K562 (cell line): ENCODE data around the gene SP2. TPM values are rescaled to one million over a fixed set of nuclear protein-coding genes. Genes with fewer than 3 reads are reported as not detected.

Experiments used
- ATF1 ChIP-seq, 2 experiments: fragments of 450-650 bp in 1 of 2; IDR thresholded peaks; 2 replicates each; pipeline ENCODE4 v1.6.1; 2016; ENCODE audit warnings: missing compliant biosample characterization in 1 of 2, missing genetic modification characterization in 1 of 2
- CBX1 ChIP-seq: sonication (generic); IDR thresholded peaks from 2 replicates; pipeline ENCODE4 v1.6.1; 2016; ENCODE audit warnings: antibody characterized with exemption, low read depth, mild to moderate bottlenecking
- CREBBP ChIP-seq: IDR thresholded peaks from one replicate; pipeline ENCODE4 v1.6.1; 2012; ENCODE audit warnings: low read depth, mild to moderate bottlenecking, control low read depth, inconsistent platforms, low read length
- CSDE1 ChIP-seq, 2 experiments: fragments of 450-650 bp; IDR thresholded peaks; 2 replicates each; pipeline ENCODE4 v1.6.1; 2016; ENCODE audit warnings: mild to moderate bottlenecking in 1 of 2
- ERF ChIP-seq: fragments of 450-650 bp; formaldehyde crosslinking; IDR thresholded peaks from 2 replicates; pipeline ENCODE4 v1.4.0; 2020; ENCODE audit warnings: mild to moderate bottlenecking, mixed read lengths
- KAT8 ChIP-seq: fragments of 450-650 bp; IDR thresholded peaks from 2 replicates; pipeline ENCODE4 v1.6.1; 2016; ENCODE audit warnings: low read depth, mild to moderate bottlenecking
- MBD2 ChIP-seq: sonication (generic); IDR thresholded peaks from 2 replicates; pipeline ENCODE4 v1.6.1; 2016; ENCODE audit warnings: low read depth, borderline replicate concordance
- MIER1 ChIP-seq: fragments of 450-650 bp; IDR thresholded peaks from 2 replicates; pipeline ENCODE4 v1.6.1; 2016; ENCODE audit warnings: antibody characterized with exemption, mild to moderate bottlenecking, low read depth
- NFIX ChIP-seq: fragments of 250-450 bp; sonication (Bioruptor Pico); IDR thresholded peaks from 2 replicates; pipeline ENCODE4 v1.4.0; 2020; ENCODE audit warnings: low read depth, mild to moderate bottlenecking, moderate library complexity
- NR1H2 ChIP-seq: sonication (generic); formaldehyde crosslinking; IDR thresholded peaks from 2 replicates; pipeline ENCODE4 v1.4.0; 2020; ENCODE audit warnings: mild to moderate bottlenecking, missing genetic modification reagents
- PHF20 ChIP-seq: fragments of 450-650 bp; IDR thresholded peaks from 2 replicates; pipeline ENCODE4 v1.6.1; 2018; ENCODE audit not compliant: partially characterized antibody
- PHF8 ChIP-seq: fragments of 200-600 bp; sonication (generic); IDR thresholded peaks from 2 replicates; pipeline ENCODE4 v1.6.1; 2012; ENCODE audit warnings: mixed run types, mild to moderate bottlenecking, inconsistent platforms, low read length, moderate library complexity, borderline replicate concordance
- RBBP5 ChIP-seq: fragments of 200-600 bp; sonication (generic); IDR thresholded peaks from 2 replicates; pipeline ENCODE4 v1.6.1; 2012; ENCODE audit warnings: borderline replicate concordance, mild to moderate bottlenecking, low read length, control low read depth, inconsistent platforms; ENCODE audit not compliant: insufficient read depth, poor library complexity, severe bottlenecking
- SMARCB1 ChIP-seq: IDR thresholded peaks from 2 replicates; pipeline ENCODE4 v1.6.1; 2011; ENCODE audit warnings: improper control_type of control experiment, low read depth; ENCODE audit not compliant: insufficient read length
- STAG1 ChIP-seq: sonication (generic); formaldehyde crosslinking; IDR thresholded peaks from 2 replicates; pipeline ENCODE4 v1.5.0; 2020; ENCODE audit warnings: missing genetic modification reagents, borderline replicate concordance
- TGIF2 ChIP-seq: sonication (generic); formaldehyde crosslinking; IDR thresholded peaks from 2 replicates; pipeline ENCODE4 v1.8.1; 2022; ENCODE audit warnings: mild to moderate bottlenecking, missing genetic modification reagents, moderate library complexity
- polyA plus RNA-seq, 8 experiments: library from polyadenylated mRNA; depleted of rRNA in 4 of 8; stranded (reverse) in 5 of 8; unstranded in 3 of 8; fragments of >200 nt; fragmentation: Nextera tagmentation in 2 of 8; fragmentation: Illumina TruSeq in 1 of 8; extraction: Ambion mirVana in 2 of 8; extraction: Trizol in 1 of 8; gene quantifications; 2 replicates each; pipeline versions ENCODE4 v1.2.1 to v1.2.3, GENCODE V29; 2011 to 2014; ENCODE audit warnings: inconsistent platforms in 1 of 8, missing spikeins in 1 of 8
- total RNA-seq, 7 experiments: library from RNA; depleted of rRNA in 6 of 7; stranded (reverse); fragments of >200 nt in 6 of 7; fragmentation: Illumina TruSeq in 2 of 7; extraction: Trizol in 2 of 7; gene quantifications; 2 replicates each; pipeline versions ENCODE4 v1.2.1 to v1.2.3, GENCODE V29; 2011 to 2021; ENCODE audit warnings: low replicate concordance in 1 of 7
- TF ChIP-seq, protein P1 (sequence below): fragments of 150-350 bp; conservative IDR thresholded peaks from 2 replicates; pipeline ENCODE4 v1.6.1; 2014; ENCODE audit warnings: low read length
- TF ChIP-seq, protein P2 (sequence below): fragments of 250-450 bp; sonication (Bioruptor Pico); IDR thresholded peaks from 2 replicates; pipeline ENCODE4 v1.8.0; 2021; ENCODE audit warnings: mild to moderate bottlenecking, moderate library complexity
- TF ChIP-seq, protein P3 (sequence below): fragments of 450-650 bp; IDR thresholded peaks from 2 replicates; pipeline ENCODE4 v1.6.1; 2018; ENCODE audit not compliant: partially characterized antibody

Gene SP2
- total and polyA plus RNA-seq, 9 of the 15 experiments (the other 6 are each of a cell fraction or from before 2014, with no cell fraction given): 0.77 to 22.3 (median 2.3) TPM

DNA sequence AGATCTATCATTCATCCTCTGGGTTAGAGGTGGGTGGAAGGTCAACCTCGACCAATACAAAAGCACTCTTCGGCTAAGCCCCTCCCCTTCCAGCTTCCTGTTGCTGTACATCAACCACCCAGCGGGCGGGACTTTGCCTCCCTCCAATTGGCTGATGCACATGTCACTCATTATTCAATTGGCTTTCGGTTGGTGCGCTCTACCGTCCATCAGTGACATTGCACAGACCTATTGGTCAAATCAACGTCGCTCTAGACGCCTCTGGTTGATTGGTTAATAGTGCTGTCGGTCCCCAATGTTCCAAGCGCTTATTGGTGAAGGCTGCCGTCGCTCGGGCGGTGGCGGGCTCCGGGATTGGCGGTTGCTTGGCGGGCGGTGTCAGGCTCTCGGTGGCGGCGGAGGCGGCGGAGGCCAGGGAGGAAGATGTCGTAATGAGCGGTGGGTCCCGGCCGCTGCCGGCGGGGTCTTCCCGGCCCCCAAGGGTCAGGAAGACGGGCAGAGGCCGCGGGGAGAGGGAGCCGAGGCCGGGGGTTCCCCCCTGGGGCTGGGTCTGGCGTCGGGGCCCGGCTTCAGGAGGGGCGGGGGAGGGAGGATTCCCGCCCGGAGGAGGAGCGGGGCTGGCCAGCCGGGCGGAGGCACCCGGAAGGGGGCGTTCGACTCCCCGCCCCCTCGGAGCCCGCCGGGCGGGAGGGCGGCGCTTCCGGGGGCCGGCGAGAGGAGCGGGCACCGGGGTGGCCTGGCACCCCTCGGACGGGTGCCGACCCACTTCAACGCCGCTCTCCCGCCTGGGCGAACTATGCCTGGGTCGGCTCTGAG lies at the start of gene SP2 (continued):
- TF ChIP-seq, protein P1, sequence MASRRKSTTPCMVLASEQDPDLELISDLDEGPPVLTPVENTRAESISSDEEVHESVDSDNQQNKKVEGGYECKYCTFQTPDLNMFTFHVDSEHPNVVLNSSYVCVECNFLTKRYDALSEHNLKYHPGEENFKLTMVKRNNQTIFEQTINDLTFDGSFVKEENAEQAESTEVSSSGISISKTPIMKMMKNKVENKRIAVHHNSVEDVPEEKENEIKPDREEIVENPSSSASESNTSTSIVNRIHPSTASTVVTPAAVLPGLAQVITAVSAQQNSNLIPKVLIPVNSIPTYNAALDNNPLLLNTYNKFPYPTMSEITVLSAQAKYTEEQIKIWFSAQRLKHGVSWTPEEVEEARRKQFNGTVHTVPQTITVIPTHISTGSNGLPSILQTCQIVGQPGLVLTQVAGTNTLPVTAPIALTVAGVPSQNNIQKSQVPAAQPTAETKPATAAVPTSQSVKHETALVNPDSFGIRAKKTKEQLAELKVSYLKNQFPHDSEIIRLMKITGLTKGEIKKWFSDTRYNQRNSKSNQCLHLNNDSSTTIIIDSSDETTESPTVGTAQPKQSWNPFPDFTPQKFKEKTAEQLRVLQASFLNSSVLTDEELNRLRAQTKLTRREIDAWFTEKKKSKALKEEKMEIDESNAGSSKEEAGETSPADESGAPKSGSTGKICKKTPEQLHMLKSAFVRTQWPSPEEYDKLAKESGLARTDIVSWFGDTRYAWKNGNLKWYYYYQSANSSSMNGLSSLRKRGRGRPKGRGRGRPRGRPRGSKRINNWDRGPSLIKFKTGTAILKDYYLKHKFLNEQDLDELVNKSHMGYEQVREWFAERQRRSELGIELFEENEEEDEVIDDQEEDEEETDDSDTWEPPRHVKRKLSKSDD: no peak
- TF ChIP-seq ERF: no peak
- TF ChIP-seq MBD2: peak; percentile 100
- no peak for TF ChIP-seq CSDE1 (IDR thresholded peaks at IDR 0.05)
- no peak for TF ChIP-seq NFIX (CRISPR knock-in tag)
- no peak for TF ChIP-seq STAG1 (CRISPR knock-in tag)
- TF ChIP-seq CREBBP: no peak
- TF ChIP-seq CBX1: no peak
- no peak for TF ChIP-seq MIER1
- peak; percentile 60; the same call in 1 of the 2 replicates for TF ChIP-seq ATF1 (CRISPR knock-in tag; IDR thresholded peaks at IDR 0.05)
- TF ChIP-seq ATF1 (tag; IDR thresholded peaks at IDR 0.05): peak; percentile 100
- TF ChIP-seq, protein P2, sequence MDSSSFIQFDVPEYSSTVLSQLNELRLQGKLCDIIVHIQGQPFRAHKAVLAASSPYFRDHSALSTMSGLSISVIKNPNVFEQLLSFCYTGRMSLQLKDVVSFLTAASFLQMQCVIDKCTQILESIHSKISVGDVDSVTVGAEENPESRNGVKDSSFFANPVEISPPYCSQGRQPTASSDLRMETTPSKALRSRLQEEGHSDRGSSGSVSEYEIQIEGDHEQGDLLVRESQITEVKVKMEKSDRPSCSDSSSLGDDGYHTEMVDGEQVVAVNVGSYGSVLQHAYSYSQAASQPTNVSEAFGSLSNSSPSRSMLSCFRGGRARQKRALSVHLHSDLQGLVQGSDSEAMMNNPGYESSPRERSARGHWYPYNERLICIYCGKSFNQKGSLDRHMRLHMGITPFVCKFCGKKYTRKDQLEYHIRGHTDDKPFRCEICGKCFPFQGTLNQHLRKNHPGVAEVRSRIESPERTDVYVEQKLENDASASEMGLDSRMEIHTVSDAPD: no peak
- TF ChIP-seq PHF8: peak; percentile 78
- TF ChIP-seq RBBP5: peak; percentile 75
- TF ChIP-seq KAT8: no peak
- no peak for TF ChIP-seq SMARCB1
- TF ChIP-seq TGIF2: no peak
- peak; percentile 70 for TF ChIP-seq PHF20
- TF ChIP-seq, protein P3, sequence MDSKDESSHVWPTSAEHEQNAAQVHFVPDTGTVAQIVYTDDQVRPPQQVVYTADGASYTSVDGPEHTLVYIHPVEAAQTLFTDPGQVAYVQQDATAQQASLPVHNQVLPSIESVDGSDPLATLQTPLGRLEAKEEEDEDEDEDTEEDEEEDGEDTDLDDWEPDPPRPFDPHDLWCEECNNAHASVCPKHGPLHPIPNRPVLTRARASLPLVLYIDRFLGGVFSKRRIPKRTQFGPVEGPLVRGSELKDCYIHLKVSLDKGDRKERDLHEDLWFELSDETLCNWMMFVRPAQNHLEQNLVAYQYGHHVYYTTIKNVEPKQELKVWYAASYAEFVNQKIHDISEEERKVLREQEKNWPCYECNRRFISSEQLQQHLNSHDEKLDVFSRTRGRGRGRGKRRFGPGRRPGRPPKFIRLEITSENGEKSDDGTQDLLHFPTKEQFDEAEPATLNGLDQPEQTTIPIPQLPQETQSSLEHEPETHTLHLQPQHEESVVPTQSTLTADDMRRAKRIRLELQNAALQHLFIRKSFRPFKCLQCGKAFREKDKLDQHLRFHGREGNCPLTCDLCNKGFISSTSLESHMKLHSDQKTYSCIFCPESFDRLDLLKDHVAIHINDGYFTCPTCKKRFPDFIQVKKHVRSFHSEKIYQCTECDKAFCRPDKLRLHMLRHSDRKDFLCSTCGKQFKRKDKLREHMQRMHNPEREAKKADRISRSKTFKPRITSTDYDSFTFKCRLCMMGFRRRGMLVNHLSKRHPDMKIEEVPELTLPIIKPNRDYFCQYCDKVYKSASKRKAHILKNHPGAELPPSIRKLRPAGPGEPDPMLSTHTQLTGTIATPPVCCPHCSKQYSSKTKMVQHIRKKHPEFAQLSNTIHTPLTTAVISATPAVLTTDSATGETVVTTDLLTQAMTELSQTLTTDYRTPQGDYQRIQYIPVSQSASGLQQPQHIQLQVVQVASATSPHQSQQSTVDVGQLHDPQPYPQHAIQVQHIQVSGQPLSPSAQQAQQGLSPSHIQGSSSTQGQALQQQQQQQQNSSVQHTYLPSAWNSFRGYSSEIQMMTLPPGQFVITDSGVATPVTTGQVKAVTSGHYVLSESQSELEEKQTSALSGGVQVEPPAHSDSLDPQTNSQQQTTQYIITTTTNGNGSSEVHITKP: no peak
- no peak for TF ChIP-seq NR1H2 (CRISPR knock-in tag)
